ENCODE results near the gene RAB8B. TPM values are rescaled to one million over a fixed set of nuclear protein-coding genes. Genes with fewer than 3 reads are reported as not detected.

Gene RAB8B
- total and polyA plus RNA-seq, 9 of the 15 experiments (the other 6 are each of a cell fraction or from before 2014, with no cell fraction given) = 7.8 to 32.1 (median 24.2) TPM

DNA sequence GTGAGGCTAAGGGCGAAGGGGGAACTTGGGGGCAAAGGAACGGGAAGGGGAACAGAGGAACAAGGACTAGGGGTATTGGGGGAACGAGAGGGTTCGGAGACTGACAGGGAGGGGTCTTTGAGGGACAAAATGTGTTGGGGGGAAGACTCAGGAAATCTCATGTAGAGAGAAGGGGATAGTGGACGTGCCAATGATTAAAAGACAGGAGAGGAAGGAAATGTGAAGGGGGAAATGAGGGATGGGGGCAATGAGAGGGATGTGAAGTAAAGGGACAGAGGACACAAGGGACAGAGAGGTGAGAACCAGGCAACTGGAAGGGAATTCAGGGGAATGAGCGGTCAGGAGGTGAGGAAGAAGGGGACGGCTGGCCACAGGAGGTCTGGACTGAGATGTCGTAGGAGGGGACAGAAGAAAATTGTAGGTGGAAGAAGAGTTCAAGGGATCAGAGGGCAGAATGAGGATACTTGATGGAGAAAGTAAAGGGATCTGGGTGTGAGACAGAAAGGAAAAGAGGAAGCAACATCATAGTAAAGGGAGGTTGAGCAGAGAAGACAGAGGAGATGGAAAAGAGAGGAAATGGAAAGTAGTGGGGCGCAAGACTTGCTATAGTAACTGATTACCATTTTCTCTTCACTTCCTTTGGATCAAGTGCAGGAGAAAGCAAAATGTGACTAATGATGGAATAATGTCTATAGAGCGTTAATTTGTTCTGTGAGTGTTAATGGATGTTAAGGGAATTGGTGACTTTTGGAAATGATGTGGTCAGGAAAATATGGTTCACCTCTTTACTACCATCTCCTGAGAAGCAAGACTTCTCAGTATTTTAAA, 749 bp downstream of the RAB8B start (continued):
- TF ChIP-seq, protein P1, sequence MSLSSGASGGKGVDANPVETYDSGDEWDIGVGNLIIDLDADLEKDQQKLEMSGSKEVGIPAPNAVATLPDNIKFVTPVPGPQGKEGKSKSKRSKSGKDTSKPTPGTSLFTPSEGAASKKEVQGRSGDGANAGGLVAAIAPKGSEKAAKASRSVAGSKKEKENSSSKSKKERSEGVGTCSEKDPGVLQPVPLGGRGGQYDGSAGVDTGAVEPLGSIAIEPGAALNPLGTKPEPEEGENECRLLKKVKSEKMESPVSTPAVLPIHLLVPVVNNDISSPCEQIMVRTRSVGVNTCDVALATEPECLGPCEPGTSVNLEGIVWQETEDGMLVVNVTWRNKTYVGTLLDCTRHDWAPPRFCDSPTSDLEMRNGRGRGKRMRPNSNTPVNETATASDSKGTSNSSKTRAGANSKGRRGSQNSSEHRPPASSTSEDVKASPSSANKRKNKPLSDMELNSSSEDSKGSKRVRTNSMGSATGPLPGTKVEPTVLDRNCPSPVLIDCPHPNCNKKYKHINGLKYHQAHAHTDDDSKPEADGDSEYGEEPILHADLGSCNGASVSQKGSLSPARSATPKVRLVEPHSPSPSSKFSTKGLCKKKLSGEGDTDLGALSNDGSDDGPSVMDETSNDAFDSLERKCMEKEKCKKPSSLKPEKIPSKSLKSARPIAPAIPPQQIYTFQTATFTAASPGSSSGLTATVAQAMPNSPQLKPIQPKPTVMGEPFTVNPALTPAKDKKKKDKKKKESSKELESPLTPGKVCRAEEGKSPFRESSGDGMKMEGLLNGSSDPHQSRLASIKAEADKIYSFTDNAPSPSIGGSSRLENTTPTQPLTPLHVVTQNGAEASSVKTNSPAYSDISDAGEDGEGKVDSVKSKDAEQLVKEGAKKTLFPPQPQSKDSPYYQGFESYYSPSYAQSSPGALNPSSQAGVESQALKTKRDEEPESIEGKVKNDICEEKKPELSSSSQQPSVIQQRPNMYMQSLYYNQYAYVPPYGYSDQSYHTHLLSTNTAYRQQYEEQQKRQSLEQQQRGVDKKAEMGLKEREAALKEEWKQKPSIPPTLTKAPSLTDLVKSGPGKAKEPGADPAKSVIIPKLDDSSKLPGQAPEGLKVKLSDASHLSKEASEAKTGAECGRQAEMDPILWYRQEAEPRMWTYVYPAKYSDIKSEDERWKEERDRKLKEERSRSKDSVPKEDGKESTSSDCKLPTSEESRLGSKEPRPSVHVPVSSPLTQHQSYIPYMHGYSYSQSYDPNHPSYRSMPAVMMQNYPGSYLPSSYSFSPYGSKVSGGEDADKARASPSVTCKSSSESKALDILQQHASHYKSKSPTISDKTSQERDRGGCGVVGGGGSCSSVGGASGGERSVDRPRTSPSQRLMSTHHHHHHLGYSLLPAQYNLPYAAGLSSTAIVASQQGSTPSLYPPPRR (CRISPR knock-in tag; IDR thresholded peaks at IDR 0.05; ENCODE audit: borderline replicate concordance) = no peak
- TF ChIP-seq SMARCB1 (IDR thresholded peaks at IDR 0.05; ENCODE audit: insufficient read length, low read depth) (no peak), CEBPZ (IDR thresholded peaks at IDR 0.05; ENCODE audit: borderline replicate concordance, low read depth, low read length) (no peak), ZNF253 (CRISPR knock-in tag; conservative IDR thresholded peaks at IDR 0.05) (no peak), POLR2A (conservative IDR thresholded peaks at IDR 0.05) (no peak; the same call in 1 of the 2 replicates), SMARCA4 (IDR thresholded peaks at IDR 0.05) (peak; percentile 60)
- TF ChIP-seq, protein P2, sequence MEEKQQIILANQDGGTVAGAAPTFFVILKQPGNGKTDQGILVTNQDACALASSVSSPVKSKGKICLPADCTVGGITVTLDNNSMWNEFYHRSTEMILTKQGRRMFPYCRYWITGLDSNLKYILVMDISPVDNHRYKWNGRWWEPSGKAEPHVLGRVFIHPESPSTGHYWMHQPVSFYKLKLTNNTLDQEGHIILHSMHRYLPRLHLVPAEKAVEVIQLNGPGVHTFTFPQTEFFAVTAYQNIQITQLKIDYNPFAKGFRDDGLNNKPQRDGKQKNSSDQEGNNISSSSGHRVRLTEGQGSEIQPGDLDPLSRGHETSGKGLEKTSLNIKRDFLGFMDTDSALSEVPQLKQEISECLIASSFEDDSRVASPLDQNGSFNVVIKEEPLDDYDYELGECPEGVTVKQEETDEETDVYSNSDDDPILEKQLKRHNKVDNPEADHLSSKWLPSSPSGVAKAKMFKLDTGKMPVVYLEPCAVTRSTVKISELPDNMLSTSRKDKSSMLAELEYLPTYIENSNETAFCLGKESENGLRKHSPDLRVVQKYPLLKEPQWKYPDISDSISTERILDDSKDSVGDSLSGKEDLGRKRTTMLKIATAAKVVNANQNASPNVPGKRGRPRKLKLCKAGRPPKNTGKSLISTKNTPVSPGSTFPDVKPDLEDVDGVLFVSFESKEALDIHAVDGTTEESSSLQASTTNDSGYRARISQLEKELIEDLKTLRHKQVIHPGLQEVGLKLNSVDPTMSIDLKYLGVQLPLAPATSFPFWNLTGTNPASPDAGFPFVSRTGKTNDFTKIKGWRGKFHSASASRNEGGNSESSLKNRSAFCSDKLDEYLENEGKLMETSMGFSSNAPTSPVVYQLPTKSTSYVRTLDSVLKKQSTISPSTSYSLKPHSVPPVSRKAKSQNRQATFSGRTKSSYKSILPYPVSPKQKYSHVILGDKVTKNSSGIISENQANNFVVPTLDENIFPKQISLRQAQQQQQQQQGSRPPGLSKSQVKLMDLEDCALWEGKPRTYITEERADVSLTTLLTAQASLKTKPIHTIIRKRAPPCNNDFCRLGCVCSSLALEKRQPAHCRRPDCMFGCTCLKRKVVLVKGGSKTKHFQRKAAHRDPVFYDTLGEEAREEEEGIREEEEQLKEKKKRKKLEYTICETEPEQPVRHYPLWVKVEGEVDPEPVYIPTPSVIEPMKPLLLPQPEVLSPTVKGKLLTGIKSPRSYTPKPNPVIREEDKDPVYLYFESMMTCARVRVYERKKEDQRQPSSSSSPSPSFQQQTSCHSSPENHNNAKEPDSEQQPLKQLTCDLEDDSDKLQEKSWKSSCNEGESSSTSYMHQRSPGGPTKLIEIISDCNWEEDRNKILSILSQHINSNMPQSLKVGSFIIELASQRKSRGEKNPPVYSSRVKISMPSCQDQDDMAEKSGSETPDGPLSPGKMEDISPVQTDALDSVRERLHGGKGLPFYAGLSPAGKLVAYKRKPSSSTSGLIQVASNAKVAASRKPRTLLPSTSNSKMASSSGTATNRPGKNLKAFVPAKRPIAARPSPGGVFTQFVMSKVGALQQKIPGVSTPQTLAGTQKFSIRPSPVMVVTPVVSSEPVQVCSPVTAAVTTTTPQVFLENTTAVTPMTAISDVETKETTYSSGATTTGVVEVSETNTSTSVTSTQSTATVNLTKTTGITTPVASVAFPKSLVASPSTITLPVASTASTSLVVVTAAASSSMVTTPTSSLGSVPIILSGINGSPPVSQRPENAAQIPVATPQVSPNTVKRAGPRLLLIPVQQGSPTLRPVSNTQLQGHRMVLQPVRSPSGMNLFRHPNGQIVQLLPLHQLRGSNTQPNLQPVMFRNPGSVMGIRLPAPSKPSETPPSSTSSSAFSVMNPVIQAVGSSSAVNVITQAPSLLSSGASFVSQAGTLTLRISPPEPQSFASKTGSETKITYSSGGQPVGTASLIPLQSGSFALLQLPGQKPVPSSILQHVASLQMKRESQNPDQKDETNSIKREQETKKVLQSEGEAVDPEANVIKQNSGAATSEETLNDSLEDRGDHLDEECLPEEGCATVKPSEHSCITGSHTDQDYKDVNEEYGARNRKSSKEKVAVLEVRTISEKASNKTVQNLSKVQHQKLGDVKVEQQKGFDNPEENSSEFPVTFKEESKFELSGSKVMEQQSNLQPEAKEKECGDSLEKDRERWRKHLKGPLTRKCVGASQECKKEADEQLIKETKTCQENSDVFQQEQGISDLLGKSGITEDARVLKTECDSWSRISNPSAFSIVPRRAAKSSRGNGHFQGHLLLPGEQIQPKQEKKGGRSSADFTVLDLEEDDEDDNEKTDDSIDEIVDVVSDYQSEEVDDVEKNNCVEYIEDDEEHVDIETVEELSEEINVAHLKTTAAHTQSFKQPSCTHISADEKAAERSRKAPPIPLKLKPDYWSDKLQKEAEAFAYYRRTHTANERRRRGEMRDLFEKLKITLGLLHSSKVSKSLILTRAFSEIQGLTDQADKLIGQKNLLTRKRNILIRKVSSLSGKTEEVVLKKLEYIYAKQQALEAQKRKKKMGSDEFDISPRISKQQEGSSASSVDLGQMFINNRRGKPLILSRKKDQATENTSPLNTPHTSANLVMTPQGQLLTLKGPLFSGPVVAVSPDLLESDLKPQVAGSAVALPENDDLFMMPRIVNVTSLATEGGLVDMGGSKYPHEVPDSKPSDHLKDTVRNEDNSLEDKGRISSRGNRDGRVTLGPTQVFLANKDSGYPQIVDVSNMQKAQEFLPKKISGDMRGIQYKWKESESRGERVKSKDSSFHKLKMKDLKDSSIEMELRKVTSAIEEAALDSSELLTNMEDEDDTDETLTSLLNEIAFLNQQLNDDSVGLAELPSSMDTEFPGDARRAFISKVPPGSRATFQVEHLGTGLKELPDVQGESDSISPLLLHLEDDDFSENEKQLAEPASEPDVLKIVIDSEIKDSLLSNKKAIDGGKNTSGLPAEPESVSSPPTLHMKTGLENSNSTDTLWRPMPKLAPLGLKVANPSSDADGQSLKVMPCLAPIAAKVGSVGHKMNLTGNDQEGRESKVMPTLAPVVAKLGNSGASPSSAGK (IDR thresholded peaks at IDR 0.05) = no peak
